DND-41 (cell line): ENCODE measurements around the gene VTI1B.

Source experiments
- CTCF ChIP-seq: IDR thresholded peaks from 2 replicates; pipeline ENCODE4 v1.5.1; 2012; ENCODE audit warnings: borderline replicate concordance, low read length, moderate library complexity, mild to moderate bottlenecking; ENCODE audit not compliant: poor library complexity, severe bottlenecking; ENCODE audit errors: extremely low read depth
- EZH2 ChIP-seq: IDR thresholded peaks from 3 replicates; pipeline ENCODE4 v1.6.1; 2012; ENCODE audit warnings: borderline replicate concordance, low read depth, mild to moderate bottlenecking, moderate library complexity, low read length, inconsistent platforms; ENCODE audit not compliant: severe bottlenecking

- TF ChIP-seq CTCF, result no peak
- TF ChIP-seq EZH2, result no peak
These were observed 30.0 kb downstream of the VTI1B start for GRCh38 chr14:67644428-67644827.
